Measurements from ENCODE around the gene PARN. TPM values are rescaled to one million over a fixed set of nuclear protein-coding genes. Genes with fewer than 3 reads are reported as not detected.

Gene PARN
- total RNA-seq, 4 donors from 2014 or later = 69.8 to 214 (median 120) TPM

DNA sequence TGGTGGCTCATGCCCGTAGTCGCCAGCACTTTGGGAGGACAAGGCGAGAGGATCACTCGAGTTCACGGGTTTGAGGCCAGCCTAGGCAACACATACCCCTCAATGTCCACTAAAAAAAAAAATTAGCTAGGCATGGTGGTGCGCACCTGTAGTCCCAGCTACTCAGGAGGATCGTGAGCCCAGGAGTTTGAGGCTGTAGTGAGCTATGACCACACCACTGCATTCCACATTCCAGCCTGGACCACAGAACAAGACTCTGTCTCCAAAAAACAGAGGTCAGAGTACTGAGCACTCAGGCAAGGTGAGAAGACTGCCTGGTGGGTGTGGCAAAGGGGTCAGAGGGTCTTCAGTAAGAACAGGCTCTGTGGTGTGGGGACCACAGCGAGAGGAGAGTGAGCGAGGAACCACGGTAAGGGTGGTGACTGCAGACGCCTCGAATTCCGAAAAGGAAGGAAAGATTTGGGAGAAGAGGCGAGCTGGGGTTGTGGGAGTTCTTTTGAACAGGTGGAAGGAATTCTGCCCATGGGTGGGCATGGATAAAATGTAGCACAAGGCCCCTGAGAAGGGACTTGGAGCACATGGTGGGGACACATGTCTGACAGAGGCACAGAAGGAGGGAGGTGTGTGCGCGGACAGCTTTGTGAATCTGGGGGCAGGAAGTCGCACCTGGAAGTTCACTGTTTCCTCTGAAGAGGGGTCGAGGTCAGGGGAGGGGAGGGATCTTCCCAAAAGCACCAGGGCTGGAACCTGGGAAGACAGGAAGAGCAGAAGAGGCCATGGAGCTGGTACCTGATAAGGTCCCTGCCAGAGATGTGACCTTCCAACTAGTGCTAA lies 134.6 kb downstream of the PARN start:
- no peak for TF ChIP-seq POLR2A (IDR thresholded peaks at IDR 0.05)
- 92 to 94% methylated on average over 18 of the region's 18 CpGs for WGBS, 2 donors
- peaks cover 26 to 28% of the 10 kb centered on the region in 2 donors for H3K4me1 ChIP-seq
- H3K4me3 ChIP-seq (replicated peaks in 1 of 3) = no peak overlapping the region
- intact Hi-C loops (cut with DNase I) = no loop called here
- no peaks in the 10 kb centered on the region for H3K36me3 ChIP-seq
- no peaks in the 10 kb centered on the region for H3K9me3 ChIP-seq
- no peaks in the 10 kb centered on the region for H3K27me3 ChIP-seq
- H3K27ac ChIP-seq = no peak overlapping the region
- no peak for DNase-seq

DNA sequence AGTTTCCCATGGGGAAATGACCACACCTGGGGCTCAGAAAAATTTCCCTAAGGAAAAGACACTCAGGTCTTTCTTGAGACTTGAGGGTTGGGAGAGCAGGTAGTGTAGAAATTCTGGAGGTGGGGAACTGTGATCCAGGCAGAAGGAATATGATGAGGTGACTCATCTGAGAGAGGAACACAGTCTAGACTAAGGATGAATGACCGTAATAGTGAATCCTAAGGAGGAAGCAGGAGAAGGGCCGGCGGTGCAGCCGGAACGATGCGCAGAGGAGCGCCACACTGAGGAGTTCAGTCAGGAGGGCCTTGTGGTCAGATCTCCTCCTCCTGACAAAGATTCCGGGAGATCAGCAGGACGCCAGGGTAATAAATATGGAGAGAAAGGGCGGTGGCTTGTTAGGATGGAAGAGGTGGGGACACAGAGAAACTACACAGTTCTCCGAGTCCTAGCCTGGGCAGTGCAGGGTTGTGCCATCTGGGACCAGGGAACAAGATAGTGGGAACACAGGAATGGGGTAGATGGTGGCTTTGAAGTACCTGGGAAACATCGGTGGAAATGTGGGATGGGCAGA lies 135.6 kb downstream of the PARN start:
- WGBS, 2 donors = 96 to 97% methylated on average over 12 of the region's 12 CpGs
- no peaks in the 10 kb centered on the region for H3K36me3 ChIP-seq
- intact Hi-C loops (cut with DNase I) = no loop called here
- no peak for DNase-seq
- no peak overlapping the region for H3K27ac ChIP-seq
- H3K9me3 ChIP-seq = no peaks in the 10 kb centered on the region
- peaks cover 24 to 25% of the 10 kb centered on the region in 2 donors for H3K4me1 ChIP-seq
- no peak overlapping the region for H3K4me3 ChIP-seq (replicated peaks in 1 of 3)
- TF ChIP-seq CTCF (IDR thresholded peaks at IDR 0.05) (no peak), POLR2A (IDR thresholded peaks at IDR 0.05) (no peak)
- H3K27me3 ChIP-seq = no peaks in the 10 kb centered on the region

GRCh38 chr16:14493791-14494190 lies 136.3 kb downstream of the PARN start:
- Histone ChIP-seq H3K4me1 (peaks cover 17 to 18% of the 10 kb centered on the region in 2 donors), H3K9me3 (no peaks in the 10 kb centered on the region), H3K27ac (no peak overlapping the region), H3K36me3 (no peaks in the 10 kb centered on the region), H3K4me3 (replicated peaks in 1 of 3) (no peak overlapping the region), H3K27me3 (no peaks in the 10 kb centered on the region)
- intact Hi-C loops (cut with DNase I) = no loop called here
- TF ChIP-seq CTCF (IDR thresholded peaks at IDR 0.05) = no peak
- TF ChIP-seq POLR2A (IDR thresholded peaks at IDR 0.05) = no peak
- DNase-seq = no peak
- WGBS, 2 donors = 90% methylated on average over 5 of the region's 5 CpGs

- Histone ChIP-seq H3K4me1 (peaks cover 14 to 20% of the 10 kb centered on the region in 2 donors), H3K9me3 (no peaks in the 10 kb centered on the region), H3K4me3 (replicated peaks in 1 of 3) (no peak overlapping the region), H3K36me3 (no peaks in the 10 kb centered on the region), H3K27ac (peak overlapping the region in 1 of 3 donors; percentile 9), H3K27me3 (no peaks in the 10 kb centered on the region)
- TF ChIP-seq CTCF (IDR thresholded peaks at IDR 0.05) = no peak
- TF ChIP-seq POLR2A (IDR thresholded peaks at IDR 0.05) = no peak
- no peak for DNase-seq
- intact Hi-C loops (cut with DNase I) = no loop called here
- 85 to 96% methylated on average over 2 of the region's 2 CpGs for WGBS, 2 donors
Observed at GRCh38 chr16:14492614-14493013, 137.4 kb downstream of the PARN start.

DNA sequence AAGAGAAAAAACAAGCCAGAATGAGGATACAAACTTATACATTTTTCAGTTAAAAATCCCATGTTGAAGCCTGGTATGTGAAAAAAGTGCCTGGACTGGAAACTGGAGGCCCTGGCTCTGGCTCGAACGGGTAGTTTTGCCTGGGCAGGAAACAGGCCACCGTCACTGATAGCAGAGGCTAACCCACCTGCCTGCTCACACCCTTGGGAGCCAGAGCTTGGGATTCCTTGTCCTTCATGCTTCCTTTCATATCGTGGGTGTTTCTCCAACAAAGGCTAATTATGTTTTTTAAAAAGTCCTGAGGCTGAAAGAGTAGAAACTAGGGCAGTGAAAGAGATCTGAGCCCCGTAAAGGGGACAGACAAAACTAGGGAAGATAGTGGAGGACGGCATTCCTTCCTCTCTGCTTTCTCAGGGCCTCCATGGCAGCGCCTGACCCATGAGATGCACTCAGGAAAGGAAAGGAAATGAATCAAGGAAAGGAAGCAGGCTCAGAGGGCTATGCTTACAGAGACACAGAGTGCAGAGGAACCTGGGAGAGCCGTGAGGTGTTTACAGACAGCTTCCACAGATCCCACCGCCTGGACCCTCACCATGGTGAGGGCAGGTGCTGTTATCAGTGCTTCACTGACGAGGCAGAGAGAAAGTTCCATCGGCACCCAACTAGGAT lies 138.1 kb downstream of the PARN start:
- intact Hi-C loops (cut with DNase I) = no loop called here
- Histone ChIP-seq H3K27ac (peak overlapping the region in 2 of 3 donors; percentile 9 to 28), H3K4me1 (peaks cover 20 to 22% of the 10 kb centered on the region in 2 donors), H3K27me3 (no peaks in the 10 kb centered on the region), H3K9me3 (no peaks in the 10 kb centered on the region), H3K36me3 (no peaks in the 10 kb centered on the region), H3K4me3 (replicated peaks in 1 of 3) (no peak overlapping the region)
- DNase-seq = no peak
- WGBS, 2 donors = 76 to 86% methylated on average over 11 of the region's 11 CpGs
- TF ChIP-seq POLR2A (IDR thresholded peaks at IDR 0.05) (no peak), CTCF (IDR thresholded peaks at IDR 0.05) (no peak)

Measured in thyroid gland (tissue), 4 donors.